Skin of body (tissue), 2 donors: ENCODE results near the gene DENND11. TPM values are rescaled to one million over a fixed set of nuclear protein-coding genes. Genes with fewer than 3 reads are reported as not detected.

Experiments used
- DNase-seq: peaks from one replicate; lab custom pipeline; 2025; lab: John Stamatoyannopoulos, UW
- total RNA-seq: library from RNA; depleted of rRNA; stranded (reverse); fragments of >200 nt; gene quantifications from one replicate; pipeline ENCODE4 v1.2.3, GENCODE V29; 2014

Gene DENND11, protein sequence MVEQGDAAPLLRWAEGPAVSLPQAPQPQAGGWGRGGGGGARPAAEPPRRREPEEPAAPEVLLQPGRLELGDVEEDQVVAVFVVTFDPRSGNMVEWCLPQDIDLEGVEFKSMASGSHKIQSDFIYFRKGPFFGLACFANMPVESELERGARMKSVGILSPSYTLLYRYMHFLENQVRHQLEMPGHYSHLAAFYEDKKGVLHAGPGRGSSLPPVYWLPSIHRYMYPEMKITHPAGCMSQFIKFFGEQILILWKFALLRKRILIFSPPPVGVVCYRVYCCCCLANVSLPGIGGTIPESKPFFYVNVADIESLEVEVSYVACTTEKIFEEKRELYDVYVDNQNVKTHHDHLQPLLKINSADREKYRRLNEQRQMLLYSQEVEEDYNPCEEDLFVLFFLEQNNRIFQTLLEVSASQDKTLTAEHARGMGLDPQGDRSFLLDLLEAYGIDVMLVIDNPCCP
- total RNA-seq, result 14.7 TPM

DNA sequence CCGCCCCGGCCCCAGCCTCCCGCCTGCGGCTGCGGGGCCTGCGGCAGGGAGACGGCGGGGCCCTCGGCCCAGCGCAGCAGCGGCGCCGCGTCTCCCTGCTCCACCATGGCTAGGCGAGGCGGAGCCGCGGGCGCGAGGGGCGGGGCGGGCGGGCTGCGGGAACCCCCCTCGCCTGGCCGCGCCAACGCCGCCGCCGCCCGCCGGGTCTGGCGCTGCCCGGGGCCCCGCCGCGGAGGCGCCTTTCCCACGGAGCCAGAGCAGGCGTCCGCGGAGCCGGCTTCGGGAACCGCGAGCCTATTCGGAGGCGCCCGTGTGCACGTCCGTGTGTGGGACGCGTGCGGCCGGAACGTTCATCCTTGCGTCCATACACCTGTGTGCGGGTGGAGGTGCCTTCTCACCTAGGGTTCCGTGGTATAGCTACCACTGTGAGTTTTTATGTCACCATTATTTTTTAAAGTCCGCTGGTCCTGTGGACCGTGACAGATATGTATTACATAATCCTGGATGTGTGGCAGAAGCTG lies at the start of gene DENND11:
DENND11 (minus strand) TSS at position 120 of the 521 bp plus-strand sequence; CDS start at position 107, 13 bp downstream.
- no peak for DNase-seq

GRCh38 chr7:141748396-141748795 lies 46.4 kb upstream of the DENND11 start:
- no peak for DNase-seq

- no peak for DNase-seq
Observed at GRCh38 chr7:141744131-141744530, 42.2 kb upstream of the DENND11 start.

DNA sequence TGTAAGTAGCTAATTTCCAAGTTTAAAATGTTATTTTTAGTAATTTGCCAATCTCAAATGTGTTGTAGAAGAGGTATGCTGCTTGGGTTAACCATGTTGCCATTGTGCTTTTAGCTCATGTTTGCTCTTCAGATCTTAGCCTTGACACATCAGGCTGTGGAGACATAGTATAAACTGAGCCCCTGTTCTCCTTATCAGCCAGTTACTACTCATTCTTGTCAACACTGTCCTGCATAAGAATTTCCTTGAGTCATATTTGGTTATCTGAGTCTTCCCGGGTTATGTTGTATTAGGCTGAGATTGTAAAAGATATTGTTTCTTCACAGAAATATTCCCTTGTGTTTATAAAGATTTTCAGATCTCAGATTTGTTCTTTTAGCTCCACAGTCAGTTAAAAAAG lies 40.3 kb upstream of the DENND11 start:
- no peak for DNase-seq

- no peak for DNase-seq
Observed at GRCh38 chr7:141739250-141739649, 37.3 kb upstream of the DENND11 start.

DNA sequence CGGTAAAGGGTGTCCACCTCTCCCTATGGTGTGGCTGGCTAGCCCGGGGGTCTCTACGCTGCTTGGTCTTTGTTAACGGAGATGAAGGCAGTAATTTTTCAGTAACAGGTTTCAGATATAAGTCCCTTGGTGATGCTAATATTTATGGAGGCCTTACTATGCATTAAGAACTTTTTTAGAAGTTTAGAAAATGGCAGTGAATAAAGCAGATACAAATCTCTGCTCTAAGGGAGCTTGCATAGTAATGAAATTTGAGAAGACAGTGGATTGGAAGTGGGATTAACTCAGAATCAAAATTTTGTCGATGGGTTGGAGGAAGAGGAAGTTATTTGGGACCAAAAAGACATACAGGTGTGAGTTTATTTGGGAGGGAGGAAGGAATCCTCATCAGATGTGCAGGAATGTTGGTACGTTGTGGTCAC lies 36.6 kb upstream of the DENND11 start:
- peak; percentile 65 for DNase-seq

DNA sequence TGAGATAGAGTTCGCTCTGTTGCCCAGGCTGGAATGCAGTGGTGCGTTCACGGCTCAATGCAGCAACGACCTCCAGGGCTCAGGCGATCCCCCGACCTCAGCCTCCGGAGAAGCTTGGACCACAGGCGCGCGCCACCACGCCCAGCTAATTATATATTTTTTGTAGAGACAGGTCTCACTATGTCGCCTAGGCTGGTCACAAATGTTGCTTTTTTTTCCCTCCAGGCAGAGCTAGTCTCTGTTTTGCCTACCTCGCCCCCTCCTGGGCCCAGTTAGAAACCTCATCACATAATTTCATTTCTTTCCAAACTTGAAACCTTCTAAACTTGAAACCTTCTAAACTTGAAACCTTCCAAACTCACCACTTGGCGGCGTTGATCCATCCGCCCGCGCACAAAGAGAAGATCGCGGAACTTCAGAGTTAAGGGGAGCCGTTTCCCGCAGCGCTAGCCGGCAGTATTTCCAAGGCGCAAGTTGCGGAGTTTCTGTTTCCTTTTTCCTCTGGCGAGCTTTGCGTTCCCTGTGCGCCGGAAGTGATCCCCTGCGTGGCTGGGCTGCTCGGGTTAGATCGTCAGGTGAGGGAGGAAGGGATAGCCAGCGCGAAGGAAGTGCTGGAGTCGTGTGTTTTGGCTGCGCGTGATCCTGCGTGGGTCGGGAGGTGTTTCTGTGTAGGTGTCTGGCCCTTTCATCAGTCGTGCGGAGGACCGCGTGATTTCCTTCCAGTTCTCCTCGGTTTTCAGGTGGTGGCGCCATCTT lies 36.0 kb upstream of the DENND11 start, which contains the start of gene SSBP1:
SSBP1 (plus strand) TSS at position 523 of the 756 bp plus-strand sequence. CDS start 809 bp downstream, outside the sequence.
- peak; percentile 97 for DNase-seq

DNA sequence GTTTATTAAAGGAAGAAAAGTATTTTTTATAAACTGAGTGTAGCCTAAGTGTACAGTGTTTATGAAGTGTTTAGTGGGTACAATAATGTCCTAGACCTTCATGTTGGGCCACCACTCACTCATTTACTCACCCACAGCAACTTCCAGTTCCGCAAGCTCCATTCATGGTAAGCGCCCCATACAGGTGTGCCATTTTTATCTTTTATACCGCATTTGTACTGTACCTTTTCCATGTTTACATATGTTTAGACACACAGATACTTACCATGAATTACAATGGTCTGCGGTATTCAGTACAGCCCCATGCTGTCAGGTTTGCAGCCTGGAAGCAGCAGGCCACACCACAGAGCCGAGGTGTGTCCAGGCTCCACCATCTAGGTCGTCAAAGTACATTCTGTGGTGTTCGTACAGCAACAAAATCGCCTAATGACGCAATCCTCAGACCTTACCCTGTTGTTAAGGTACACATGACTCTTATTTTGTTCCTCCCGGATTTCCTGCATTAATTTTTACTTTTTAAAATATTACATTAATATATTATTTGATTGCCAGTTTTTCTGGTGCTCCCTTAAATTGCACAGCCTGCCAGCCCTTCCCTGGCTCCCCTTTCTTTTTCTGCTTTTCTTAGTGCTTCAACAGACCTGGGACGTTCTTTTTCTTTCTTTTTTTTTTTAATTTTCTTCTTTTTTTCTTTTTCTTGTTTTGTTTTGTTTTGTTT lies 35.3 kb upstream of the DENND11 start:
- DNase-seq, result no peak

DNA sequence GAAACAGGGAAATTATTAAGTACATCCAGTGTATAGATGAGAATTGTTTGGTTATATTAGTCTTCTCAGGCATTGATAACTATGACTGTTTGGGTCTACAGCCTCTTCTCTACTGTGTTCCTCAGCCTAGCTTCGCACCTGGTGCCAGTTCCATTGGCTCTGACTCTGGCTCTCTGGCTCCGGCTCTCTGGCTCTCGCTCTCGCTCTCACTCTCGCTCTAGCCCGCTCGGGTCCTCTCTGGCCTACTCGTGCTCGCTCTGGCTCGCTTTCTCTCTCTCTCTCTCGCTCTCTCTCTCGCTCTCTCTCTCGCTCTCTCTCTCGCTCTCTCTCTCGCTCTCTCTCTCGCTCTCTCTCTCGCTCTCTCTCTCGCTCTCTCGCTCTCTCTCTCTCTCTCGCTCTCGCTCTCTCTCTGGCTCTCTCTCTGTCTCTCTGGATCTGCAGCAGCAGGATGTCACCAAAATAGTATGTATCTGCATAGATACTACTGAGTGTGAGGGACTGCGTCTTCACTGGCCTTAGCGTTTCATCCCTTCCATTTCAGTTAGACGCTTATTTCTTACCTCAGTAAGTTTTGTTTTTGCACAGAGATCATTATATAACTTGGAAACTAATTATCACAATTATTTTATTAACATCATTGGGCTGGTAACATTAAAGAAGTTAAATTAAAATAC lies 29.6 kb upstream of the DENND11 start:
- no peak for DNase-seq

- DNase-seq, result no peak
Observed at GRCh38 chr7:141729020-141729419, 27.1 kb upstream of the DENND11 start.

- no peak for DNase-seq
Observed at GRCh38 chr7:141722529-141722928, 20.6 kb upstream of the DENND11 start.

DNA sequence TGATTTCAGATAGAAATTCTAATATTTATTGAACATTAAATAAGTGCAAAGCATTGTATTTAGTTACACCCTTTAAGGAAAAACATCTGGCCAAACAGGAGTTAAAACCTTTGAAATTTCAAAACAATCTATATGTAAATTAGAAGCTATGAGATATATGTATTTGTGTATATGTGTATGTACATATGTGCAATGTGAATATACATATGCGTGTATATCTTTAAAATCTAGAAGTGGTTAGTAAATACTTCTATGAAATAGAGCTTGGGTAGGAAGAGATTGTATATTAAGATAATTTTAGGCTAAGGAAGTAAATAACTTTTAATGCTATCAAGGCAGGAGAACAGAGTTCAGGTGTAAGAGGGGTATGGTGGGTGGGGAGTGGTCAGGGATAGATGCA lies 15.5 kb upstream of the DENND11 start:
- no peak for DNase-seq

- DNase-seq, result no peak
Observed at GRCh38 chr7:141715794-141716689, 14.1 kb upstream of the DENND11 start.

DNA sequence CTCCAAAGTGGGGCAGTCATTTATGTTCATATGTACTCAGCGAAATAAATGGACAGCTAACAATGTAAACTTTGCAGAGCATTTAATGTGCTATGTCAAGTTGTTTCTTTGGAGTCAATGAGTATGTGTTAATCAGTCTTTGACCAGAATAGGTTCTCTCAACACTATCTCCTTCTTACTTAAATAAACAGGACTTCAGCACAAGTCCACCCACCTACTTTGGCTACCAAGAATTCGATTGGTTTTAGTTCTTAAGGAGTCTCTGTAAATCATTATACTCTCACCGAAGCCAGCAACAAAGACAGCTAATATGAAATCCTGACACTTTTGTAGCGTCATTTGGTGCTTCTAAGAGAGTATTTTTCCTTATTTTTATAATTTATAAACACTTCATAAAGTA lies 13.1 kb upstream of the DENND11 start:
- no peak for DNase-seq

- no peak for DNase-seq
Observed at GRCh38 chr7:141714571-141714970, 12.6 kb upstream of the DENND11 start.

- DNase-seq, result no peak
Observed at GRCh38 chr7:141713890-141714289, 11.9 kb upstream of the DENND11 start.

- DNase-seq, result no peak
Observed at GRCh38 chr7:141712603-141713255, 10.8 kb upstream of the DENND11 start.

DNA sequence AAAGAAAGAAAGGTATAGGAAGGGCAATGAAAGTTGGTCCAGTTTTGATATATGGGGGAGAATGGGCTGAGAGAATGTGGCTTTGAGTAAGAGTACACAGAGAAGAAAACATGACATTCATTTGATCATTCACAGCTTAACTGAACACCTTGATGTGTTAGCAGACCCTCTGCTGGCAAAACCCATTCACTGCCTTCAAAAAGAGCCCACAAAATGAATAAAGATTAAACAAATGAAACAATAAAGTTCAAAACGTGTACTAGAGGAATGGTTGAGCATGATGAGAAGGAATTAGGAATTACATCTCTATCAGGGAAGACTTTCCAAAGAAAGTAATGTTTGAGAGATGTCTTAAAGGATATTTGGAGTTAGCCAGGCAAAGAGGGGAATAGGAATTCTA lies 8.3 kb upstream of the DENND11 start:
- no peak for DNase-seq

DNA sequence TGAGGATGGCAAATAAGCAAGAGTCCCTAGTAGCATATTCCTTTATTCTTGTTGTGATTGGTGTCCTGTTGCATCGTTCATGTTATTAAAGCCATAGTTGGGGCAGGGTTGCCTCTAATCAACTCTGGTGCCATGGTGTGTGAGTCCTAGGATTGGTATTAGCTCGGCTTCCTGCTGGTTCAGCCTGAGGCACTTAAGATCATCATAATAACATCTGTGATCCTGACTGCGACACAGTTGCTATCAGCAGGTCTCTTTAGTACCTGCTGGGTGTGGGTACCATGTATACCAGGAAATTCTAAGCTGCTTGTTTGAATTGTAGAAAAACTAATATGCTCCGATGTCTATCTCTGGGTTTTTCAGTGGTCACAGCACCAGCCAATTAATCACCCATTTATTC lies 7.8 kb upstream of the DENND11 start:
- DNase-seq, result no peak
